ENCODE measurements around the gene MARCKS. TPM values are rescaled to one million over a fixed set of nuclear protein-coding genes. Genes with fewer than 3 reads are reported as not detected.

Gene MARCKS
- total RNA-seq, 2 donors from 2014 or later = 34.3 TPM

DNA sequence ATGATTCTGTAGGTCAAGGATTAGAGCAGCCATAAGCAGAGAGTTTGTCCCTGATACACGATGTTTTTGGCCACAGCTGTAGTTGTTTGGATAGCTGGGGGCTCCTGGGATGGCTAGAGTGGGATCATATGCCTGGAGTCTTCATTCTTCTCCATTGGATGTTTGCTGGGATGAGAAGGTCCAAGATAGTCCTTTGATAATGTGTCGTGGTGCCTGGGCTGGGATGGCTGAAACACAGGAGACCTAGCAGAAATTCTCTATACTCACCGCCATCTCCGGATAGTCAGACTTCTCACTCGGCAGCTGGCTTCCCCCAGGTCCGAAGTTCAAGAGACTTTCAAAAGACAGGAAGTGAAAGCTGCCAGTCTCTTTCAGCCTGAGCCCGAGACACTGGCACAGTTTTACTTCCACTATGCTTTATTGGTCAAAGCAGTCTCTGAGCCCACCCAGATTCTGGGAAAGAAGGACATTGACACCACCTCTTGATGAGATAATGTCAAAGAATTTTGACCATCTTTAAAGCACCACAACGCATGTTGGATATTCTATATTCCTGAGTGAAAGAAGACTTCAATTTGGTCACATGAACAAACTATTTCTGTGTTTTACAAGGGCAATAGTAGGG lies 16.0 kb downstream of the MARCKS start:
- H3K4me1 ChIP-seq (ENCODE audit: control insufficient read depth in 1 of 2, low read depth in 2 of 2) = no peaks in the 10 kb centered on the region
- TF ChIP-seq, protein P1, sequence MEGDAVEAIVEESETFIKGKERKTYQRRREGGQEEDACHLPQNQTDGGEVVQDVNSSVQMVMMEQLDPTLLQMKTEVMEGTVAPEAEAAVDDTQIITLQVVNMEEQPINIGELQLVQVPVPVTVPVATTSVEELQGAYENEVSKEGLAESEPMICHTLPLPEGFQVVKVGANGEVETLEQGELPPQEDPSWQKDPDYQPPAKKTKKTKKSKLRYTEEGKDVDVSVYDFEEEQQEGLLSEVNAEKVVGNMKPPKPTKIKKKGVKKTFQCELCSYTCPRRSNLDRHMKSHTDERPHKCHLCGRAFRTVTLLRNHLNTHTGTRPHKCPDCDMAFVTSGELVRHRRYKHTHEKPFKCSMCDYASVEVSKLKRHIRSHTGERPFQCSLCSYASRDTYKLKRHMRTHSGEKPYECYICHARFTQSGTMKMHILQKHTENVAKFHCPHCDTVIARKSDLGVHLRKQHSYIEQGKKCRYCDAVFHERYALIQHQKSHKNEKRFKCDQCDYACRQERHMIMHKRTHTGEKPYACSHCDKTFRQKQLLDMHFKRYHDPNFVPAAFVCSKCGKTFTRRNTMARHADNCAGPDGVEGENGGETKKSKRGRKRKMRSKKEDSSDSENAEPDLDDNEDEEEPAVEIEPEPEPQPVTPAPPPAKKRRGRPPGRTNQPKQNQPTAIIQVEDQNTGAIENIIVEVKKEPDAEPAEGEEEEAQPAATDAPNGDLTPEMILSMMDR (IDR thresholded peaks at IDR 0.05) = no peak
- H3K27me3 ChIP-seq (replicated peaks; ENCODE audit: insufficient read depth) = no peaks in the 10 kb centered on the region
- DNase-seq (ENCODE audit: low spot score) (no peak), ATAC-seq (ENCODE audit: insufficient number of reproducible peaks, low FRiP score, low read depth) (no peak)
- no peak overlapping the region for H3K27ac ChIP-seq
- no peaks in the 10 kb centered on the region for H3K36me3 ChIP-seq
- H3K4me3 ChIP-seq = peak overlapping the region; percentile 60
- no peaks in the 10 kb centered on the region for H3K9me3 ChIP-seq

DNA sequence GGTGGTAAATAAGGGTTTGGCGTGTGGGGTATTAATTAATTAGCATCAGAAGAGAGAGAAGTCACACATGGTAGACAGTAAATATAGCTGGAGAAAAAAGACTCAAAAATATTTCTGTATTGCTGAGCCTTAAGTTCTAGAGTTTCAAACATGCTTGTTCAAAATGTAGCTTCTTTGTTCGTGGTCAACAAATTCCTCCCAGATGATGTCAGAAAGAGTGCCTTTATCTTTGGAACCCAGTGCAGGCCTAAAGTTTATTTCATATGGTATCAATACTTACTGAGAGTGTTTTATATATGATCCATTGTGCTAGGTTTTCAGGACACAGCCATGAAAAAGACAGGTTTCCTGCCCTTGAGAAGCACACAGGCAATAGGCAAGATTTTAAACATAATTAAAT lies 18.3 kb downstream of the MARCKS start:
- H3K9me3 ChIP-seq = no peaks in the 10 kb centered on the region
- peaks cover 0 to 5% of the 10 kb centered on the region in 2 donors for H3K4me1 ChIP-seq (ENCODE audit: control insufficient read depth in 1 of 2, low read depth in 2 of 2)
- ATAC-seq (ENCODE audit: insufficient number of reproducible peaks, low FRiP score, low read depth) (no peak), DNase-seq (ENCODE audit: low spot score) (no peak)
- no peaks in the 10 kb centered on the region for H3K36me3 ChIP-seq
- no peak overlapping the region for H3K27ac ChIP-seq
- H3K4me3 ChIP-seq = no peak overlapping the region
- TF ChIP-seq, protein P1 (IDR thresholded peaks at IDR 0.05) = no peak
- no peaks in the 10 kb centered on the region for H3K27me3 ChIP-seq (replicated peaks; ENCODE audit: insufficient read depth)

DNA sequence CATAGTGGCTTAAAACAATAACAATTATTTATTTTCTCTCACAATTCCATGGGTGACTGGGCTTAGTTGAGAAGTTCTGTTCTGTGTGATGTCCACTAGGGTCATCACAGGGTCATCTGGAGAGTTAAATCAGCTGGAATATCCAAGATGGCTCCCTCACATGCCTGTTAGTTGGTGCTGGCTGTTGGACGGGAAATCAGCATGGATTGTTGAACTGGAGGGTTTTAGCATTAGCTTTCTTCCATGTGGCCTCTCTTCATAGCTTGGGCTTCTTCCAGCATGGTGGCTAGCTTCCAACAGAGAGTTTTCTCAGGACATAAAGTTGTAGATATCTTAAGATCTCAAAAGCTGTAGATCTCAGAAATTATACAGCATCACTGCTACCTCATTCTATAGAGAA lies 19.6 kb downstream of the MARCKS start:
- no peak for DNase-seq (ENCODE audit: low spot score)
- Histone ChIP-seq H3K4me3 (no peak overlapping the region), H3K27ac (no peak overlapping the region), H3K9me3 (no peaks in the 10 kb centered on the region), H3K36me3 (no peaks in the 10 kb centered on the region), H3K4me1 (ENCODE audit: control insufficient read depth in 1 of 2, low read depth in 2 of 2) (peaks cover 0 to 5% of the 10 kb centered on the region in 2 donors), H3K27me3 (replicated peaks; ENCODE audit: insufficient read depth) (no peaks in the 10 kb centered on the region)
- ATAC-seq (ENCODE audit: insufficient number of reproducible peaks, low FRiP score, low read depth) = no peak
- TF ChIP-seq, protein P1 (IDR thresholded peaks at IDR 0.05) = no peak

DNA sequence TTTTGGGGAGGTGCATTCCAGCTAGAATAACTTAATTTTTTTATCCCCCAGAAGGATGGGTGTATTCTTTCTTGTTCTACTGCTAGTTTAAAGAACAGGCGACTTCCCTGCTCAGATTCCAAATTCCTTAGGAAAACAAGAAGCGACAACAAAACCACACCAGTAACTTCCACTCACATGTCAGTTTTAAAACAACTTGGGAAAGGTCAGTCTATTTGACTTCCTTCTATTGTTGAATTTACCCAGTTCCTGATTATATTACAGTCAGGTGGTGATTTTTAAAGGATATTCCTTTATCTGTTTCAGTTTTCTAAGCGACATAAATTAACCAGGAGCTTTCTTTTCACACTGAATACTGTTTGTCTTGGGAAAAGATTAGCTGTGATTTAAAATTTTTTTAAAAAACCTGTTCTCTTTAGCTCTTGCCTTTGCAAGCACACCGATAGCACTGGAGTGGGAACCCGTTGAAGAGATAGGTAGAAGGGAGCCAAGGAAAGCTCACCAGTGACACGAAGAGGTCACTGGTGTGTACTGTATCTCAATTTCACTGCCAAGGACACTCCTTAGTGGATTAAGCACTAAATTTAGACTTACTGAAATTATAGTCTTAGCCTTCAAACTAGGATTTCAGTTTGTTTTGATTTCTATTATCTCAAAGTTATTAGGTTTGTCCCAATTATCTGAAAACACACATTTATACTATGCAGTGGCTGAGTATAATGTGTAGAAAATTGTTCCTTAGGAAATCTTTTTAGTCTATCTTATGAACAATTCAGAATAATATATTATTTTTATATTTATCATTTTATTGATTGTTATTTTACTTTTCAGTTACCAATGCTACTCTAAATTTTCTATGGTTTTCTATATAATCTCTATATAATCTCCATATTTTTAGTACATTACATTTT lies 22.3 kb downstream of the MARCKS start:
- peak; percentile 76 for ATAC-seq (ENCODE audit: insufficient number of reproducible peaks, low FRiP score, low read depth)
- Histone ChIP-seq H3K27ac (no peak overlapping the region), H3K4me3 (peak overlapping the region; percentile 5)

More for the DNA sequence above, 22.3 kb downstream of the MARCKS start:
- Histone ChIP-seq H3K9me3 (no peaks in the 10 kb centered on the region), H3K4me1 (ENCODE audit: control insufficient read depth in 1 of 2, low read depth in 2 of 2) (peaks cover 0 to 5% of the 10 kb centered on the region in 2 donors), H3K27me3 (replicated peaks; ENCODE audit: insufficient read depth) (no peaks in the 10 kb centered on the region), H3K36me3 (no peaks in the 10 kb centered on the region)
- TF ChIP-seq, protein P1 (IDR thresholded peaks at IDR 0.05) = peak; percentile 36
- no peak for DNase-seq (ENCODE audit: low spot score)

Data from thoracic aorta (tissue), 2 donors.